ENCODE data around the gene MUL1. TPM values are rescaled to one million over a fixed set of nuclear protein-coding genes. Genes with fewer than 3 reads are reported as not detected.
A peak's percentile ranks its signal among the peaks of the same experiment; 100 is the strongest.

MUL1 gene
- total and polyA plus RNA-seq, 9 of the 15 experiments (the other 6 are each of a cell fraction or from before 2014, with no cell fraction given), result 10.4 to 32.9 (median 19.3) TPM

DNA sequence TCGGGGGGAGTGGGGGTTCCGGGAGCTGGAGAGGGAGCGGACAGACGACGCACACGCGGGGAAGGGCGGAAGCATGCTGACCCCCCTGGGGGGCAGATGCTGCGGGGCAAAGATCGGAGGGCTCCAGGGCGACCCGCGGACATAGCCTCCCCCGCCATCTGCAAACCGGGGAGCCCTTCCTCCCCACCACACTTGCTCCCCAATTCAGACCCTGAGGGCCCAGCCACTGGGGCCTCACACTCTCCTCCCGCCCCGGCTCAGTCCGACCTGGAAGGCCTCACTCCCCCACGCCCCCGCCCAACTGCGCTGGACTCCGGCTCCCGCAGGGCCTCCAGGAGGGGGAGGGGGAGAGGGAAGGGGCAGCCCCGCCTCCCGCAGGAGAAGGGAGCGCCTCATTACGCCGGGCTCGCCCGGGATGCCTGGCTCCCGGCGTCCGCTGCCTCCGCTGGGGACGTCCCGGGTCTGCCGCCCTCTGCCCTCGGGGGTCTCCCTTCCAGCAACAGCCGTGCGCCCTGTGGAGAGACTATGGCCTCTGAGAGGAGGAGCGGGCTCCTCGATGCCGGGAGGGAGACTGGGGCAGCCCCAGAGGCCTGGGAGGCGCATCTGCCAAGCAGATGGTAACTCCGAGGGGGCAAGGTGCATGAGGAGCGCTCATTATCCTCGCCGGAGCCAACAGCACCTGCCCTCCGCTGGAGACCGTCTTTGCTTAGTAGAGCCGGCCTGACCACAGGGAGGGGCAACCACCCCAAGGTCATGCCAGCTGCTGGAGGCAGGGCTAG lies 21.3 kb downstream of the MUL1 start (continued):
- TF ChIP-seq, protein P1, sequence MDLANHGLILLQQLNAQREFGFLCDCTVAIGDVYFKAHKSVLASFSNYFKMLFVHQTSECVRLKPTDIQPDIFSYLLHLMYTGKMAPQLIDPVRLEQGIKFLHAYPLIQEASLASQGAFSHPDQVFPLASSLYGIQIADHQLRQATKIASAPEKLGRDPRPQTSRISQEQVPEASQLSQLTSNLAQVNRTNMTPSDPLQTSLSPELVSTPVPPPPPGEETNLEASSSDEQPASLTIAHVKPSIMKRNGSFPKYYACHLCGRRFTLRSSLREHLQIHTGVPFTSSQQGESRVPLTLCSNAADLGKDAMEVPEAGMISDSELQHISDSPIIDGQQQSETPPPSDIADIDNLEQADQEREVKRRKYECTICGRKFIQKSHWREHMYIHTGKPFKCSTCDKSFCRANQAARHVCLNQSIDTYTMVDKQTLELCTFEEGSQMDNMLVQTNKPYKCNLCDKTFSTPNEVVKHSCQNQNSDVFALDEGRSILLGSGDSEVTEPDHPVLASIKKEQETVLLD (IDR thresholded peaks at IDR 0.05), result peak; percentile 54; the same call in 1 of the 2 replicates
- TF ChIP-seq SIX5 (IDR thresholded peaks at IDR 0.05; ENCODE audit: borderline replicate concordance in 1 of 2, insufficient read depth in 1 of 2, low read depth in 1 of 2, low read length in 2 of 2), result no peak
- no peak for TF ChIP-seq YBX1 (IDR thresholded peaks at IDR 0.05)
- TF ChIP-seq GABPA (tag; conservative IDR thresholded peaks at IDR 0.05; ENCODE audit: low read depth), result no peak; the same call in 1 of the 2 replicates
- no peak for TF ChIP-seq WHSC1 (IDR thresholded peaks at IDR 0.05; ENCODE audit: low read length)
- TF ChIP-seq SMC3 (conservative IDR thresholded peaks at IDR 0.05; ENCODE audit: insufficient read depth, low read depth, low read length), result no peak
- no peak for TF ChIP-seq ZNF217 (CRISPR knock-in tag; IDR thresholded peaks at IDR 0.05)
- TF ChIP-seq SRSF3 (IDR thresholded peaks at IDR 0.05; ENCODE audit: insufficient read depth, low read length), result no peak
- no peak for TF ChIP-seq SMARCC2 (IDR thresholded peaks at IDR 0.05; ENCODE audit: low read depth)
- no peak for TF ChIP-seq MECOM (CRISPR knock-in tag; IDR thresholded peaks at IDR 0.05)
- no peak for TF ChIP-seq GTF2F1 (IDR thresholded peaks at IDR 0.05; ENCODE audit: low read depth, low read length)
- TF ChIP-seq ZNF274 (IDR thresholded peaks at IDR 0.05; ENCODE audit: borderline replicate concordance, low read depth, low read length), result no peak
- no peak for TF ChIP-seq PCBP2 (IDR thresholded peaks at IDR 0.05; ENCODE audit: low read depth, low read length, poor library complexity, severe bottlenecking)
- TF ChIP-seq TAF15 (IDR thresholded peaks at IDR 0.05; ENCODE audit: low read depth, low read length), result no peak
- TF ChIP-seq RBM25 (IDR thresholded peaks at IDR 0.05; ENCODE audit: low read depth, low read length, severe bottlenecking), result no peak
- no peak for TF ChIP-seq TCF7L2 (IDR thresholded peaks at IDR 0.05; ENCODE audit: low read depth, low read length)
- no peak for TF ChIP-seq HEY1 (CRISPR knock-in tag; IDR thresholded peaks at IDR 0.05; ENCODE audit: borderline replicate concordance)
- no peak for TF ChIP-seq SNIP1 (IDR thresholded peaks at IDR 0.05; ENCODE audit: low read depth)
- no peak for TF ChIP-seq HOXB6 (CRISPR knock-in tag; IDR thresholded peaks at IDR 0.05; ENCODE audit: borderline replicate concordance)
- TF ChIP-seq HOMEZ (CRISPR knock-in tag; IDR thresholded peaks at IDR 0.05), result no peak
- no peak for TF ChIP-seq BRCA1 (IDR thresholded peaks at IDR 0.05)
- no peak for TF ChIP-seq BRCA1 (CRISPR knock-in tag; IDR thresholded peaks at IDR 0.05)
